Measurements from ENCODE around the gene TMEM98.

Gene TMEM98

DNA sequence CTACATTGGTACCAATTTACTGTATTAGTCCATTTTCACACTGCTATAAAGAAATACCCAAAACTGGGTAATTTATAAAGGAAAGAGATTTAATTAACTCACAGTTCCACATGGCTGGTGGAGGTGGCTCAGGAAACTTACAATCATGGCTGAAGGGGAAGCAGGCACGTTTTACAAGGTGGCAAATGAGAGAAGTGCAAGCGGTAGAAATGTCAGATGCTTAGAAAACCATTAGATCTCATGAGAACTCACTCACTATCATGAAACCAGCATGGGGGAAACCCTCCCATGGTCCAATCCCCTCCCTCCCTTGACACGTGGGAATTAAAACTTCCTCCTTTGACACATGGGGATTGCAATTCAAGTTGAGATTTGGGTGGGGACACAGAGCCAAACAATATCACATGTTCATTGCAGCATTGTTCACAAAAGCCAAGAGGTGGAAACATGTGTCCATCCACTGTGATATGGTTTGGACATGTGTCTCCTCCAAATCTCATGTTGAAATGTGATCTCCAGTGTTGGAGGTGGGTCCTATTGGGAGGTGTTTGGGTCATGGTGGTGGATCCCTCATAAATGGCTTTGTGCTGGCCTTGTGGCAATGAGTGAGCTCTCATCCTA is 60.6 kb downstream of the TMEM98 start:
- H3K4me3 ChIP-seq (ENCODE audit: low read depth, low read length): no peak overlapping the region
- TF ChIP-seq, protein P1, sequence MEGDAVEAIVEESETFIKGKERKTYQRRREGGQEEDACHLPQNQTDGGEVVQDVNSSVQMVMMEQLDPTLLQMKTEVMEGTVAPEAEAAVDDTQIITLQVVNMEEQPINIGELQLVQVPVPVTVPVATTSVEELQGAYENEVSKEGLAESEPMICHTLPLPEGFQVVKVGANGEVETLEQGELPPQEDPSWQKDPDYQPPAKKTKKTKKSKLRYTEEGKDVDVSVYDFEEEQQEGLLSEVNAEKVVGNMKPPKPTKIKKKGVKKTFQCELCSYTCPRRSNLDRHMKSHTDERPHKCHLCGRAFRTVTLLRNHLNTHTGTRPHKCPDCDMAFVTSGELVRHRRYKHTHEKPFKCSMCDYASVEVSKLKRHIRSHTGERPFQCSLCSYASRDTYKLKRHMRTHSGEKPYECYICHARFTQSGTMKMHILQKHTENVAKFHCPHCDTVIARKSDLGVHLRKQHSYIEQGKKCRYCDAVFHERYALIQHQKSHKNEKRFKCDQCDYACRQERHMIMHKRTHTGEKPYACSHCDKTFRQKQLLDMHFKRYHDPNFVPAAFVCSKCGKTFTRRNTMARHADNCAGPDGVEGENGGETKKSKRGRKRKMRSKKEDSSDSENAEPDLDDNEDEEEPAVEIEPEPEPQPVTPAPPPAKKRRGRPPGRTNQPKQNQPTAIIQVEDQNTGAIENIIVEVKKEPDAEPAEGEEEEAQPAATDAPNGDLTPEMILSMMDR (IDR thresholded peaks at IDR 0.05; ENCODE audit: borderline replicate concordance, insufficient read depth, low read depth, low read length): no peak

DNA sequence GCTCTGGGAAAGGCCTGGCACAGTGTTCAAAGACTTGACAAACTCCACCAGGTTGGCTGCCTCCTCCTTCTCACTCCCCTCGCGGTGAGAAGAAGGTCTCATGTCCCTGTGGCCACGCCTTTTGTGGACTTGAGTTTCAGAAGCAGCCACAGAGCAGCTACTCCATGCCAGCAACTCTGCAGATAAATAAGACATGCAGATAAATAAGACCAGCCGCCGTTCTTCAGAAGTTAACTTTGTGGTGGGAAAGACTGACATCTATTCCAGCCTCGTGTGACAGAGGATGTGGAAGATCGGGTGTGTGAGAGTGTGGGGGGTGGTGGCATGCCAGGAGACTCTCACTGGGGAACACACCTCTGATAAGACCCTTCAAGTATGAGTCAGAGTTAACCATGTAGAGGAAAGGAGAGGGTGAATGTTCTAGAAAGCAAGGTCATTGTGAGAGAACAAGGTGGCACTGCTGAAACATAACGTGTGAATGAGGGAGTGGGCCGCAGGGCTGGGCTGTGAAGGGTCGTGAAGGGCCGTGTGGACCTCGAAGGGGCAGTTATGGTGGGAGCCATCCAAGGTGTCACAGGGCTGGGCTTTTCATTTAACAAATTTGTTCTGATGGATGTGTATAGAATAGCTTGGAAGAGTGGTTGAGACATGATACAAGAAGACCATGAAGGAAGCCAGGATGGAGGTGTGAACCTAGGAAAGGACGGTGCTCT is 64.5 kb downstream of the TMEM98 start:
- TF ChIP-seq, protein P1 (IDR thresholded peaks at IDR 0.05; ENCODE audit: borderline replicate concordance, insufficient read depth, low read depth, low read length): no peak

DNA sequence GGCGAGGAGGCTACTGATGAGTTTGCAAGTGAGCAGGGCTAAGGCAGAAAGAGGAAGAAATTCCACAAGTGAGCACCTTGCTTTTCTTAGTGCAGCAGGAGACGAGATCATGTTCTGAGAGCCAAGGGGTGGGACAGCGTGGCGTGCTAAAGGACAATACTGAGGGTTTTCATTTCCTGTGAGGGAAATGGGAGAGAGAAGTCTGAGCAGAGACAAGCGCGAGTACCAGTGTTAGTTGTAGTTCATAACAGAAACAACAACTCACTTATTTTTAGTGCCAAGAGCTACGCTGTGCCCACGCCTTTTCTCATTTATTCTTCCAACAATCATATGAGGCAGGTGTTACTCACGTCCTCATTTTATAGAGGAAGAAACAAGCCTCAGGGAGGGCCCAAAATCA is 66.0 kb downstream of the TMEM98 start:
- H3K4me3 ChIP-seq (ENCODE audit: low read depth, low read length): no peak overlapping the region
- TF ChIP-seq, protein P1 (IDR thresholded peaks at IDR 0.05; ENCODE audit: borderline replicate concordance, insufficient read depth, low read depth, low read length): no peak

More for the DNA sequence above, 64.5 kb downstream of the TMEM98 start:
- H3K4me3 ChIP-seq (ENCODE audit: low read depth, low read length): no peak overlapping the region
